Left ventricle myocardium inferior (tissue), 1 donor: ENCODE results near the gene GET3. TPM values are rescaled to one million over a fixed set of nuclear protein-coding genes. Genes with fewer than 3 reads are reported as not detected.

Experiments
- DNase-seq: peaks from one replicate; pipeline ENCODE4 v3.0.0-alpha.2; 2020
- H3K27ac ChIP-seq: fragments of 200-600 bp; replicated peaks from 2 replicates; pipeline ENCODE4 v1.8.0; 2021
- H3K27me3 ChIP-seq: fragments of 200-600 bp; 2 replicates; pipeline ENCODE4 v1.8.0; 2021; ENCODE audit warnings: low read depth
- H3K36me3 ChIP-seq: fragments of 200-600 bp; 2 replicates; pipeline ENCODE4 v1.8.0; 2021
- H3K4me1 ChIP-seq: fragments of 200-600 bp; 2 replicates; pipeline ENCODE4 v1.8.0; 2021
- H3K4me3 ChIP-seq: fragments of 200-600 bp; 2 replicates; pipeline ENCODE4 v1.8.0; 2021; ENCODE audit warnings: mild to moderate bottlenecking, moderate library complexity
- H3K9me3 ChIP-seq: fragments of 200-600 bp; replicated peaks from 2 replicates; pipeline ENCODE4 v1.8.0; 2021
- intact Hi-C: fragments of 100-400 bp; cut with micrococcal nuclease; formaldehyde crosslinking; loops from one replicate; pipeline ENCODE4 v1.11.0; 2022
- total RNA-seq: library from RNA; stranded (reverse); fragmentation: NEBNext Ultra II Directional; extraction: Animal tissue kit (Norgen Biotek cat#: 25700); gene quantifications from one replicate; pipeline ENCODE4 v1.2.1, GENCODE V29; 2021
- TF ChIP-seq, protein P1 (sequence below): fragments of 200-600 bp; IDR thresholded peaks from 2 replicates; pipeline ENCODE4 v1.8.0; 2021; ENCODE audit warnings: antibody characterized with exemption, mild to moderate bottlenecking, borderline replicate concordance
- donor health status: DM: no; HTN: yes; CAD: no; lungs with severe emphysema.

GET3 gene
- total RNA-seq, 1 donor from 2014 or later, result 65.1 TPM

DNA sequence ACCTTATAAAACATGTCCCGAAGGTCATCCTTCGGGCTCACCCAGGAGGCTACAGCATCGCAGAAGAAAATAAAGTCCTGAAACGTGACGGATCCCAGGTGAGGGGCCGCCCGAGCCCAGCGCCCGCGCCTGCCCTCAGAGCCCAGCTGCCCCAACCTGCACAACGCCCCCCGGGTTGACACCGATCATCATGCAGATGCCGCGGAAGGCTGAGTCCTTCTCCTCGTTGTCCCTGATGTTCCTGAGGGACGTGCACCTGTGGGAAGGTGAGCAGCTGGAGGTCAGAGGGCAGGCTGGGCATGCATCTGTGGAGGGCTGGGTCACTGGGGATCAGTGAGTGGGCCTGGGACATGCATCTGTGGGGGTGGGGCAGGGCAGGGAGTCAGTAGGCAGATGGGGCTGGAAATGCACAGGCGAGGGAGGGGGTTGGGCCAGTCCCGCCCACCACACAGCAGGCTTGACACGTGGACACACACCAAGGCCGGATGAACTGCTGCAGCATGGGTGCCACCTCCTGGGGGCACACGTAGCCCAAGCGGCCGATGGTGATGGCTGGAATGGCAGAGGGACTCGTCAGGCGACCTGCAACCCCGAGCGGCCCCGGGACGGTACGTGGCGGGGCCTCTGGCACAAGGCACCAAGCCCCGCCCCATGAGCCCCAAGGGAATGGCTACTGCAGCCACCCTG is 35.6 kb upstream of the GET3 start:
- no peaks in the 10 kb centered on the region for H3K9me3 ChIP-seq
- no peak for DNase-seq
- no peak overlapping the region for H3K4me3 ChIP-seq
- H3K36me3 ChIP-seq, result peaks cover 80% of the 10 kb centered on the region
- H3K27me3 ChIP-seq, result no peaks in the 10 kb centered on the region
- intact Hi-C loops, result no loop called here
- TF ChIP-seq, protein P1, sequence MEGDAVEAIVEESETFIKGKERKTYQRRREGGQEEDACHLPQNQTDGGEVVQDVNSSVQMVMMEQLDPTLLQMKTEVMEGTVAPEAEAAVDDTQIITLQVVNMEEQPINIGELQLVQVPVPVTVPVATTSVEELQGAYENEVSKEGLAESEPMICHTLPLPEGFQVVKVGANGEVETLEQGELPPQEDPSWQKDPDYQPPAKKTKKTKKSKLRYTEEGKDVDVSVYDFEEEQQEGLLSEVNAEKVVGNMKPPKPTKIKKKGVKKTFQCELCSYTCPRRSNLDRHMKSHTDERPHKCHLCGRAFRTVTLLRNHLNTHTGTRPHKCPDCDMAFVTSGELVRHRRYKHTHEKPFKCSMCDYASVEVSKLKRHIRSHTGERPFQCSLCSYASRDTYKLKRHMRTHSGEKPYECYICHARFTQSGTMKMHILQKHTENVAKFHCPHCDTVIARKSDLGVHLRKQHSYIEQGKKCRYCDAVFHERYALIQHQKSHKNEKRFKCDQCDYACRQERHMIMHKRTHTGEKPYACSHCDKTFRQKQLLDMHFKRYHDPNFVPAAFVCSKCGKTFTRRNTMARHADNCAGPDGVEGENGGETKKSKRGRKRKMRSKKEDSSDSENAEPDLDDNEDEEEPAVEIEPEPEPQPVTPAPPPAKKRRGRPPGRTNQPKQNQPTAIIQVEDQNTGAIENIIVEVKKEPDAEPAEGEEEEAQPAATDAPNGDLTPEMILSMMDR, result no peak
- H3K27ac ChIP-seq, result no peak overlapping the region
- H3K4me1 ChIP-seq, result peaks cover 7% of the 10 kb centered on the region

- no peak overlapping the region for H3K27ac ChIP-seq
- H3K4me1 ChIP-seq, result no peaks in the 10 kb centered on the region
- intact Hi-C loops, result no loop called here
- H3K9me3 ChIP-seq, result no peaks in the 10 kb centered on the region
- TF ChIP-seq, protein P1, result no peak
- DNase-seq, result no peak
- H3K36me3 ChIP-seq, result peaks cover 92% of the 10 kb centered on the region
- no peaks in the 10 kb centered on the region for H3K27me3 ChIP-seq
- H3K4me3 ChIP-seq, result no peak overlapping the region
Measured at GRCh38 chr19:12703046-12703445, 34.3 kb upstream of the GET3 start.

- H3K4me3 ChIP-seq, result no peak overlapping the region
- H3K4me1 ChIP-seq, result no peaks in the 10 kb centered on the region
- H3K36me3 ChIP-seq, result peaks cover 100% of the 10 kb centered on the region
- H3K27me3 ChIP-seq, result no peaks in the 10 kb centered on the region
- TF ChIP-seq, protein P1, result no peak
- intact Hi-C loops, result no loop called here
- no peak overlapping the region for H3K27ac ChIP-seq
- no peak for DNase-seq
- H3K9me3 ChIP-seq, result no peaks in the 10 kb centered on the region
Measured at GRCh38 chr19:12705169-12705568, 32.1 kb upstream of the GET3 start.

- Histone ChIP-seq H3K4me3 (no peak overlapping the region), H3K36me3 (peaks cover 100% of the 10 kb centered on the region), H3K4me1 (no peaks in the 10 kb centered on the region), H3K27ac (no peak overlapping the region), H3K27me3 (no peaks in the 10 kb centered on the region), H3K9me3 (no peaks in the 10 kb centered on the region)
- no peak for DNase-seq
- TF ChIP-seq, protein P1, result no peak
- intact Hi-C loops, result no loop called here
Measured at GRCh38 chr19:12705654-12706331, 31.5 kb upstream of the GET3 start.

GRCh38 chr19:12706332-12706718 is 31.0 kb upstream of the GET3 start:
- Histone ChIP-seq H3K4me3 (no peak overlapping the region), H3K27me3 (no peaks in the 10 kb centered on the region), H3K4me1 (no peaks in the 10 kb centered on the region), H3K36me3 (peaks cover 100% of the 10 kb centered on the region), H3K9me3 (no peaks in the 10 kb centered on the region), H3K27ac (no peak overlapping the region)
- TF ChIP-seq, protein P1, result no peak
- no peak for DNase-seq
- intact Hi-C loops, result no loop called here
